Activated T-helper 17 cell treated with anti-CD3 and anti-CD28 coated beads, Interleukin-2, amount 50 U/mL, for 72 hours (primary cell): Measurements from ENCODE around the gene LRRC4C. TPM values are rescaled to one million over a fixed set of nuclear protein-coding genes. Genes with fewer than 3 reads are reported as not detected.

Source experiments
- ATAC-seq: fragments of 150-1000 bp; cut with Tn5 transposase; replicated peaks from 2 replicates; pipeline ENCODE4 v1.10.0; 2021; ENCODE audit warnings: mild to moderate bottlenecking, moderate library complexity
- H3K27ac Mint-ChIP-seq: one replicate; pipeline ENCODE4 v1.8.0; 2022; ENCODE audit warnings: mixed read lengths
- H3K27me3 Mint-ChIP-seq: one replicate; pipeline ENCODE4 v1.8.0; 2022; ENCODE audit warnings: mixed read lengths
- H3K36me3 Mint-ChIP-seq: one replicate; pipeline ENCODE4 v1.8.0; 2022; ENCODE audit warnings: low read depth, mild to moderate bottlenecking, mixed read lengths
- H3K4me1 Mint-ChIP-seq: one replicate; pipeline ENCODE4 v1.8.0; 2022; ENCODE audit warnings: mixed read lengths
- H3K4me3 Mint-ChIP-seq: one replicate; pipeline ENCODE4 v1.8.0; 2022; ENCODE audit warnings: mild to moderate bottlenecking, mixed read lengths
- H3K9me3 Mint-ChIP-seq: one replicate; pipeline ENCODE4 v1.8.0; 2022; ENCODE audit warnings: mixed read lengths
- total RNA-seq, 2 donors: library from RNA; stranded (reverse); gene quantifications; one replicate each; pipeline ENCODE4 v1.2.3, GENCODE V29; 2022

The LRRC4C gene
- total RNA-seq, 2 donors from 2014 or later = not detected

DNA sequence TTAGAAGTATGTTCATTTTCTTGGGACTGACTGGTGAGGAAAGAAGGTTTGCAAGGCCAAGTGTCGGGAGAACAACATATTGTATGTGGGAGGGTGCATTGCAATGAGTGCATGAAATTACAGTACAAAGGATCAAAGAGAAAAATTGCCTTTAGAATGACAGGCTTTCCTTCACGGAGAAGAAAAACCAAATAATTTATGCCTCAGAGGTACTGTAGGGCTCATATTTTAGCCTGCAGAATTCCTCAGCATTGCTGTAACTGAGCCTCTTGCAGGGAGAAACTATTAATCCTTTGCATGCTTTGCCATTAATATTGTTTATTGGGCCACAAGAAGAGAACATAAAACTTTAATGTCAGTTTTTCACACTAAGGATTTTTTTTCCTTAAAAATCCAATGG lies 60.1 kb downstream of the LRRC4C start:
- no peaks in the 10 kb centered on the region for H3K4me1 Mint-ChIP-seq
- peaks cover 15% of the 10 kb centered on the region for H3K9me3 Mint-ChIP-seq
- no peak overlapping the region for H3K4me3 Mint-ChIP-seq
- no peaks in the 10 kb centered on the region for H3K27me3 Mint-ChIP-seq
- ATAC-seq = no peak
- no peak overlapping the region for H3K27ac Mint-ChIP-seq
- H3K36me3 Mint-ChIP-seq = no peaks in the 10 kb centered on the region

DNA sequence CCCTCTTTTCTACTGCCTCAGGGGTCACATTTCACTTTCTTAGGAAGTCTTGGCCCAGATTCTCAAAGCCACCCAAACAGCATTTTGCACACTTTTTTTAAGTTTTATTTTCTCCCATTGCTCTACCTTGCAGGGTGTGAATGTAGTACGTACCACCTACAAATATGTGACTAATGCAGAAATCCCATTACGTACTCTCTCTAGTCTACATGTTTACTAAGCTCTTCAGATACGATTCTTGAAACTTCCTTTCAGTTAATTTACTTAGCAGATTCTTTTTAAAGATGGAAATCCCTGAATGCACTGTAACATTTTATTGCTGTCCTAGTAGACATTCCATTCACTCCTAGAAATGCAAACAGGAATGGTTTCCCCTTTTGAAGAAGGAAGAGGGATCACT lies 61.3 kb downstream of the LRRC4C start:
- H3K36me3 Mint-ChIP-seq = no peaks in the 10 kb centered on the region

DNA sequence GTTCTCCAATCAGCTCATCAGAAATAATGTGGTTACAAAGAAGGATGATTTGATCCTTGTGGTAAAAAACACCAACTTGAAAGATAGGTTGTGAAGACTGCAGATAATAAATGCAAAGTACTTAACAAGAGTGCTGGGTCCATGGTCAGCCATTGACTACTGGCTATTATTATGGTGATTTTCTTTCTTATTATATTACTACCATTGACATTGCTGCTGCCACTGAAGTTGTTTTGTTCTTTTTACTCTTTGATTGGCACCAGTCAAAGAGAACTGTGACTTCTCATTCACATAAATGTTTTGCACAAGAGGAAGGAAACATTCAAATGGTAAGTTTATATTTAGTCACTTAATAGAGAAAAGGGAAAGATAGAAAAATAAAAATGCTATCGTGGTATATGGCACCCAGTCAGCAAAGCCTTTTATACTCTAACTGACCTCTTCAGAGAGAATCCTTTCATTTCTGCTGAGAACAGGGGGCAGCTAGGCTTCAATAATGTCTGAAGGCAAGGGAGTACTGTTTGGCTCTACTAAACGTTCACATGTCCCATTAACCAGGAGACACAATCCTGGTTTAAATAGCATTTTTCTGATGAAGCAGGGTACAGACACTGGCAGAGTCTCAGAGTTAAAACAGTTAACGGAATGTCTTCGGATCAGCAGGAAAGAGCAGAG lies 64.8 kb downstream of the LRRC4C start:
- Mint-ChIP-seq H3K4me3 (no peak overlapping the region), H3K27ac (no peak overlapping the region), H3K27me3 (no peaks in the 10 kb centered on the region), H3K4me1 (no peaks in the 10 kb centered on the region), H3K9me3 (peaks cover 30% of the 10 kb centered on the region), H3K36me3 (no peaks in the 10 kb centered on the region)
- ATAC-seq = no peak

More for the DNA sequence above, 61.3 kb downstream of the LRRC4C start:
- Mint-ChIP-seq H3K27me3 (no peaks in the 10 kb centered on the region), H3K27ac (no peak overlapping the region), H3K4me3 (no peak overlapping the region), H3K4me1 (no peaks in the 10 kb centered on the region), H3K9me3 (peaks cover 17% of the 10 kb centered on the region)
- ATAC-seq = no peak

DNA sequence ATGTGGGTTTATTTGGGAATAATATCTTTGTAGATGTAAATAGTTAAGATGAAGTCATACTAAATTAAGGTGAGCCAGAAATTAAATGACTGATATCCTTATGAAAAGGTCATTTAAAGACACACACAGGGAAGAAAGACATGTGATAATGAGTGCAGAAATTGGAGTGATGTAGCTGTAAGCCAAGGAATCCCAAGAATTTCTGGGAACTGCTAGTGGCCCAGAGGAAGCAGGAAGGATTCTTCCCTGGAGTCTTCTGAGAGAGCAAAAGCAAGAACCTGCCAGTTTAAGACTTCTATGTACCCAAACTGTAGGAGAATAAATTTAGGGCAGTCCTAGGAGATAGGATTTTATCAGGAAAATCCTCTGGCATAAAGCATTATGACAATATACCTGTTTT lies 66.9 kb downstream of the LRRC4C start:
- Mint-ChIP-seq H3K36me3 (no peaks in the 10 kb centered on the region), H3K4me1 (no peaks in the 10 kb centered on the region), H3K27ac (no peak overlapping the region), H3K9me3 (peaks cover 31% of the 10 kb centered on the region), H3K4me3 (no peak overlapping the region), H3K27me3 (no peaks in the 10 kb centered on the region)
- no peak for ATAC-seq

DNA sequence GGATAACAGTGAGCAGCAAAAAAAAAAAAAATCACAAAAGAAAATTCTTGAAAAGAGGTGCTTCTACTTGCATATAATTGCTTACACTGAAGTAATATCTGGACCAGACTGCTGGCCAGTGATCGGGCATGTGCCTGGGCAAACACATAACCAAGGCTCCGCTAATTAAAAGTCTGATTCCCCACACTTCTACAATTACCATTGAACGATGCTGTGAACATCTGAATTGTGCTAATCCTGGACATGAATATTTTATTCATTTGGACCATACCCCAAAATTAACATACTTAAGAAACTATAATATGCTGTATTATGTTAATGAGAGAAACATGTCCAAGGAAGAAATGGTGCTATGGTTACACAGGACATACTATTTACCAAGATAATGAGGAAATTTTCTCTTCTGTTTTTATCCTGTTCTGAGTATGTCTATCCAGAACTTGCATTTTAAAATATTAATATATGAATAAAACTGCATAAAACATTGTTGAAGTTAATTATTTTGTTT lies 69.8 kb downstream of the LRRC4C start:
- ATAC-seq = no peak
- H3K4me3 Mint-ChIP-seq = no peak overlapping the region
- peaks cover 29% of the 10 kb centered on the region for H3K9me3 Mint-ChIP-seq
- H3K27ac Mint-ChIP-seq = no peak overlapping the region
- no peaks in the 10 kb centered on the region for H3K4me1 Mint-ChIP-seq
- no peaks in the 10 kb centered on the region for H3K27me3 Mint-ChIP-seq
- no peaks in the 10 kb centered on the region for H3K36me3 Mint-ChIP-seq

DNA sequence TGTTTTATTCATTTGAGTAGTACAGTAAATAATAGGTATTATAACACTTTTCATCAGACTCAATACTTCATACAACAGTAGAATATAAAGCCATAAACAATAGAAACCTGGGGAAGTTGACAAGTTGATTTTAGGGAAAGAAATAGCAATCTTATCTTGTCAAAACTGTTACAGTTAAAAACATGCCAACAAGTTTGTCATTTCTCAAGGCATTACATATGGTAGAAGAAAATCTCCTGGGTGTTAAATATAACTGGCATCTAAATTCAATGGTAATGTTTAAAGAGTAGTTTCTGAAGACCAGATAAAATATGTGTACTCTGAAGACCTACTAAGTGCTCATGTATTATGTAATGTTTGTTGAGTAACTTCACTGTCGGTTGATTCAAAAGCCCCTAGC lies 75.1 kb downstream of the LRRC4C start:
- H3K27me3 Mint-ChIP-seq = no peaks in the 10 kb centered on the region
- ATAC-seq = no peak
- H3K27ac Mint-ChIP-seq = no peak overlapping the region
- no peaks in the 10 kb centered on the region for H3K4me1 Mint-ChIP-seq
- H3K36me3 Mint-ChIP-seq = no peaks in the 10 kb centered on the region
- H3K9me3 Mint-ChIP-seq = peaks cover 20% of the 10 kb centered on the region
- H3K4me3 Mint-ChIP-seq = no peak overlapping the region

DNA sequence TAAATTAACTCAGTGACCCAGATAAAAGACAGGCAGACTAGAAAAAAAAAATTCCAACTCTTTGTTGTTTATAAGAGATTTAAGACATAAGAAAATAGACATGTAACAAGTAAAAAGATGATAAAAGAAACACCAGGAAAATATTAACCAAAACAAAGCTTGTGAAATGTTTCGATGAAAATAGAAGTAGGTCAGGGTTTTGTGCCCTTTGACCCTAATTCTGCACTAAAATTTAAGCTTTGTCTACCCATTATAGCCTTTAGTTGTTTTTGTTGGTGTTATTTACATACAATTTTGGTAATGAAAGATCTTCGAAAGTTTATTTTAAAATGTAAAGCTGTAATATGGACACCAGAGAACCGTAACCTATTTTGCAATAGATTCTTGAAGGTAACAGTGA lies 75.7 kb downstream of the LRRC4C start:
- no peaks in the 10 kb centered on the region for H3K4me1 Mint-ChIP-seq
- peaks cover 16% of the 10 kb centered on the region for H3K9me3 Mint-ChIP-seq
- no peak overlapping the region for H3K27ac Mint-ChIP-seq
- ATAC-seq = no peak
- no peak overlapping the region for H3K4me3 Mint-ChIP-seq
- no peaks in the 10 kb centered on the region for H3K36me3 Mint-ChIP-seq
- H3K27me3 Mint-ChIP-seq = no peaks in the 10 kb centered on the region

DNA sequence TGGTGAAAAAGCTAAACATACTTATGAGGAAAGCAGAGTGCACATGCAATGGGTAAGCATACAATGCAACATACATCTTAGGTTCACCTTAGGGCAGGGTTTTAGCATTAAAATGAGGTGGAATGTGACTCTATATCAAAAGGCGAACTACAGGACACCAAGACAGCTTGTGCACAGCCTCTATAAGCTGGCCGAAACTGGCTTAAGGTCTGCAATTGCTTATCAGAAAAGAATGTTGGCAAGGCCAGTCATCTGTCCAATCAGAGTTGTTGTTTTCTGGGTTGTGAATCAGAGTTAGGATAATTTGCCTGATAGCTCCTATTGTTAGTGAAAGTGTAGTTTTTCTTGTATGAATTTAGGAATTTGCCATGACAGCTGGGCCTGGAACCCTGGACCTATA lies 76.5 kb downstream of the LRRC4C start:
- no peak overlapping the region for H3K27ac Mint-ChIP-seq
- no peak for ATAC-seq
- peaks cover 10% of the 10 kb centered on the region for H3K9me3 Mint-ChIP-seq
- H3K36me3 Mint-ChIP-seq = no peaks in the 10 kb centered on the region
- H3K4me1 Mint-ChIP-seq = no peaks in the 10 kb centered on the region
- no peak overlapping the region for H3K4me3 Mint-ChIP-seq
- H3K27me3 Mint-ChIP-seq = no peaks in the 10 kb centered on the region

DNA sequence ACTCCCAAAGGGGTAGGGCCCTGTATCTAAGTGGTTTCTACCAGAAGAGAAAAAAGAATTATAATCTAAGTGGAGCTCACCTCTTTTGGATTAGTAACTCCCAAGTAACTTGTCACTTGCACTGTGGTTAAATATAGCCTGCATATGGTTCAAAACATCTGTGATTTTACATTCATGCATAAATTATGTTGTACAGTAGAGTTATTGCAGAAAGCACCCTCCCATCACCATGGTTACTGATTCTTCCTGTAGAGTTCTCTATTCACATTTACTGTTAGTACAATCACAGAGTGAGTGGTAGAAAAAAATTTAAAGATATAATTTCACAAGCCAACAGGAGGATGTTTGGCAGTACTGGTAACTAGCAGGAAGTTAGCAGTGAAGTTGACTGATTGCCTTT lies 80.4 kb downstream of the LRRC4C start:
- Mint-ChIP-seq H3K27me3 (no peaks in the 10 kb centered on the region), H3K27ac (no peak overlapping the region), H3K4me3 (no peak overlapping the region), H3K4me1 (no peaks in the 10 kb centered on the region), H3K36me3 (no peaks in the 10 kb centered on the region), H3K9me3 (peaks cover 15% of the 10 kb centered on the region)
- no peak for ATAC-seq

DNA sequence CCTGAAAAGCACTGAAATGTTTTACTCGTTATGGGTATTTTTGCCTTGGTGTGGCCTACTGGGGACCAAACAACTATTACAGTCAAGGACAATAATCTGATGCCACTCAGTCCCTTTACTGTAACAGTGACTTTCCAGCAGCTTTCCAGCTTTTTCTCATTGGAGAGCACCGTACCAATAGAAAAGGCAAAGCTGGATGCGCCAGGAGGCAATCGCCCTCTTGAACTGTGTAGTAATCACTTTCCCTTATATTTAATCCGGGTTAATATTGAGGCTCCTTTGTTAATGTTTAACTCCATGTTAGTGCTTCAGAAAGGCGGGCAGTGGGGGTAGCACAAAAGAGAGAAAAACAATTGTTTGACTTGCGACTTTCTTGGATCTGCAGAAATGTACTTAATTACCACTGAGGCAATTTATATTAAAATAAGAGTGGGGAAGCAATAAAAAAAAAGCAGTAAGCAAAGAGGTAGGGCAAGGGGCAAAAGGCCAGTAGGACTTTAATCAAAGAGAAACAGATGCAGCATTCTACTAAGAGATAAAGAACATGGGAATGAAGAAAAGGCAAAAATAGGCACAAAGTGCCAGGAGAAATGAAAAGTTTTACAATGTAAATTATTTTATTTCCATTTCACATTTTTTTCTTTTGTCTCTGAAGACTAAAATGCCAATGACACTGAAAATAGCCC lies 81.6 kb downstream of the LRRC4C start:
- no peak for ATAC-seq
- Mint-ChIP-seq H3K27me3 (no peaks in the 10 kb centered on the region), H3K36me3 (no peaks in the 10 kb centered on the region), H3K4me3 (no peak overlapping the region), H3K27ac (no peak overlapping the region), H3K9me3 (peaks cover 15% of the 10 kb centered on the region), H3K4me1 (no peaks in the 10 kb centered on the region)

DNA sequence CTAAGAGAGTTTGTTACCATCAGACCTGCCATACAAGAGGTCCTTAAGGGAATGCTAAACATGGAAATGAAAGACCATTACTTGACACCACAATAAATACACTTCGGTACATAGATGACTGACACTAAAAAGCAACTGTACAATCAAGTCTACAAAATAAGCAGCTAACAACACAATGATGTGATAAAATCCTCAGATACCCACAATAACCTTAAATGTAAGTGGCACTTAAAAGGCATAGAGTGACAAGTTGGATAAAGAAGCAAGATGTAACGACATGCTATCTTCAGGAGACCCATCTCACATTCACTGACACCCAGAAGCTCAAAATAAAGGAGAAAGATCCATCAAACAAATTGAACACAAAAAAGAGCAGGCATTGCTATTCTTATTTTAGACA lies 107.6 kb downstream of the LRRC4C start:
- no peak for ATAC-seq
- Mint-ChIP-seq H3K4me3 (no peak overlapping the region), H3K4me1 (no peaks in the 10 kb centered on the region), H3K36me3 (no peaks in the 10 kb centered on the region), H3K27ac (no peak overlapping the region), H3K9me3 (peaks cover 26% of the 10 kb centered on the region), H3K27me3 (no peaks in the 10 kb centered on the region)

DNA sequence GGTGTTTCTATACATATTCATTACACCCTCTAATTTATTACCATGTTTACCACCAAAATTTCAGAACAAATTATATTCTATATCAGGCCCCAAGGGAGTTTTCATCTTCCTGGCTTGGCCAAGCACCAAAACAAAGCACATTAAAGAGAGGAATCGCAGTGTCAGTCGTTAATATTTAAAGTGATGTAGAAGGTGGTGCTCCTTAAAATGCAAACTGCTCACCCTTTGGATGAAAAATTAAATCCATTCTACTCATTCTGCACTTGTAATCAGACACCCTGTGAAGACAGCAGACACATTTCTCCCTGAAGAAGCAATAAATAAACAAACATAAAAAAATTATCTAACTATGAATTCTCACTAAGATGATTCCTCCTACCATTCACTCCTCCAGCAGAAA lies 113.4 kb downstream of the LRRC4C start:
- no peak for ATAC-seq
- H3K9me3 Mint-ChIP-seq = peaks cover 11% of the 10 kb centered on the region
- H3K4me3 Mint-ChIP-seq = no peak overlapping the region
- no peaks in the 10 kb centered on the region for H3K27me3 Mint-ChIP-seq
- H3K27ac Mint-ChIP-seq = no peak overlapping the region
- H3K36me3 Mint-ChIP-seq = no peaks in the 10 kb centered on the region
- no peaks in the 10 kb centered on the region for H3K4me1 Mint-ChIP-seq

DNA sequence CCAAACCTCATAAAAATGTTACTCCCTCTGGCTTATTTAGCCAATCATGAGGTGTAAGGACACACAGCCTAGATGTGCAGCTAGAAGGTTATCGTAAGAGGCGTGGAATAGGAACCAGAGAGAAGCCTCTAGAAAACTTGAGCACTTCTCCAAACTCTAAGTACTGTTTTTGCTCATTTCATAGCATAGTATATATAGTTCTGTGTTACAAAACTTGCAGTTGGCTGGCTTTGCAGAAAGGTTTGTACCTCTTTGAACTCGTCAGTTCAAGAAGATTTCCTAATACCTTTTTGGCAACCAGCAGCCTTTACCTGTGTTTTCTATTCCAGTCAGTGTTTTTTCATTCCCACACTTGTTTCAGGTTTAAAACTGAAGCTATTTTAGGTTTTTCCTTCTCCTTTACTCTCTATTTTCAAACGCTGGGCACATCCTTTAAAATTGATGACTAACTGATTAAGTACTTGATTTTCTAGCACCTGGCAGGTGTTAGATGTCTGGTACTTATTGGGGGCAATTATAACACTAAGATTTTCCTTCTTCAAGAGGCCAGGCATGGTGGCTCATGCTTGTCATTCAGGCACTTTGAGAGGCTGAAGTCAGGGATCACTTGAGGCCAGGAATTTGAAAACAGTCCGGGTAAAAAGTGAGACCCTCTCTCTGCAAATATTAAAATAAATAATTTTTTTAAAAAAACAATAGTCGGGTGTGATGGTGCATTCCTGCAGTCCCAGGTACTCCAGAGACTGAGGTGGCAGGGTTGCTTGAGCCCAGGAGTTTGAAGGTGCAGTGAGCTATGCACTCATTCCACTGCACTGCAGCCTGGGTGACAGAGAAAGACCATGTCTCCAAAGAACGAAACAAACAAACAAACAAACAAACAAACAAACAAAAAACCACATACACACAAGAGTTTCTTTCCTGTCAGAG lies 125.2 kb downstream of the LRRC4C start:
- Mint-ChIP-seq H3K4me1 (no peaks in the 10 kb centered on the region), H3K4me3 (no peak overlapping the region), H3K36me3 (no peaks in the 10 kb centered on the region), H3K9me3 (peaks cover 17% of the 10 kb centered on the region), H3K27ac (no peak overlapping the region), H3K27me3 (no peaks in the 10 kb centered on the region)
- no peak for ATAC-seq

DNA sequence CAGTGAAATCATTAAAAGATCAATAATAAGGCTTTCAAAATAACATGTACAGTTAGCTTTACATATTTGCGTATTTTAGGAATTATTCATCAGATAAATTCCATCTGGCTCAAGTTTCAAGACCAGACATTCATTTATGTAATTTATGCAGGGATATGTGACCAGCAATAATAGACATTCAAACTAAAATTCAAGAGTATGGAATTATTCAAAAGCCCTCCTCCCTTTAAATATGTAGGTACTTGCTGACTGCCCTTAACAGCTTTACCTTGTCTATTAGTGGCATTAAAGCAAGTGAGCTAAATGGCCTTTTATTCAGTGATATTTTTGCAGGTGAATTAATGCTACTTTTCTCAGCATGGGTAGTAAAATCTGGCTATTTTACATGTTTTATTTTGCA lies 126.1 kb downstream of the LRRC4C start:
- Mint-ChIP-seq H3K27ac (no peak overlapping the region), H3K4me1 (no peaks in the 10 kb centered on the region), H3K4me3 (no peak overlapping the region), H3K9me3 (peaks cover 20% of the 10 kb centered on the region), H3K36me3 (no peaks in the 10 kb centered on the region), H3K27me3 (no peaks in the 10 kb centered on the region)
- no peak for ATAC-seq
